Measurements from ENCODE around the gene RANBP9.

- TF ChIP-seq TCF12 (IDR thresholded peaks at IDR 0.05), result no peak
- TF ChIP-seq TCF12 (CRISPR knock-in tag; IDR thresholded peaks at IDR 0.05), result no peak
- TF ChIP-seq ZNF225 (CRISPR knock-in tag; IDR thresholded peaks at IDR 0.05), result no peak
- TF ChIP-seq KDM5A (IDR thresholded peaks at IDR 0.05; ENCODE audit: borderline replicate concordance, low read length), result no peak; the same call in 1 of the 2 replicates
- no peak for TF ChIP-seq POLR2AphosphoS5 (IDR thresholded peaks at IDR 0.05; ENCODE audit: low read depth, low read length)
- no peak for TF ChIP-seq ZNF75D (CRISPR knock-in tag; IDR thresholded peaks at IDR 0.05; ENCODE audit: borderline replicate concordance)
- TF ChIP-seq ZNF768 (CRISPR knock-in tag; IDR thresholded peaks at IDR 0.05), result no peak; the same call in 1 of the 2 replicates
- TF ChIP-seq POLR2G (IDR thresholded peaks at IDR 0.05; ENCODE audit: low read depth, low read length), result no peak
- no peak for TF ChIP-seq TFE3 (CRISPR knock-in tag; IDR thresholded peaks at IDR 0.05)
- TF ChIP-seq SNAPC5 (CRISPR knock-in tag; IDR thresholded peaks at IDR 0.05; ENCODE audit: borderline replicate concordance), result no peak
These were observed 307 bp downstream of the RANBP9 start for GRCh38 chr6:13711324-13711732.
